MM.1S (cell line): ENCODE results near the gene FAM83G.

Experiments
- CTCF ChIP-seq: fragments of 300-600 bp; sonication (generic); IDR thresholded peaks from 2 replicates; pipeline ENCODE4 v1.5.1; 2016; ENCODE audit warnings: antibody characterized with exemption, low read length, mixed read lengths
- EZH2 ChIP-seq: fragments of 300-600 bp; sonication (generic); optimal IDR thresholded peaks from 2 replicates; pipeline ENCODE3; 2017; ENCODE audit warnings: low read depth, mild to moderate bottlenecking, antibody characterized with exemption, low read length, mixed read lengths

GRCh38 chr17:18957831-18958230, 46.7 kb downstream of the FAM83G start:
- no peak for TF ChIP-seq EZH2
- no peak for TF ChIP-seq CTCF
